HG03045 (cell line): Measurements from ENCODE around the gene JAKMIP2.
"Not testable (repeated sequence)": the region's sequence is repeated elsewhere in the genome, so short reads cannot be mapped to it uniquely, and the experiment has no call there.

Experiments used
- ATAC-seq: cut with Tn5 transposase; IDR thresholded peaks from one replicate; pipeline ENCODE4 v1.9.1; 2021; ENCODE audit warnings: mild to moderate bottlenecking, moderate library complexity; ENCODE audit not compliant: unreplicated experiment

Gene JAKMIP2

DNA sequence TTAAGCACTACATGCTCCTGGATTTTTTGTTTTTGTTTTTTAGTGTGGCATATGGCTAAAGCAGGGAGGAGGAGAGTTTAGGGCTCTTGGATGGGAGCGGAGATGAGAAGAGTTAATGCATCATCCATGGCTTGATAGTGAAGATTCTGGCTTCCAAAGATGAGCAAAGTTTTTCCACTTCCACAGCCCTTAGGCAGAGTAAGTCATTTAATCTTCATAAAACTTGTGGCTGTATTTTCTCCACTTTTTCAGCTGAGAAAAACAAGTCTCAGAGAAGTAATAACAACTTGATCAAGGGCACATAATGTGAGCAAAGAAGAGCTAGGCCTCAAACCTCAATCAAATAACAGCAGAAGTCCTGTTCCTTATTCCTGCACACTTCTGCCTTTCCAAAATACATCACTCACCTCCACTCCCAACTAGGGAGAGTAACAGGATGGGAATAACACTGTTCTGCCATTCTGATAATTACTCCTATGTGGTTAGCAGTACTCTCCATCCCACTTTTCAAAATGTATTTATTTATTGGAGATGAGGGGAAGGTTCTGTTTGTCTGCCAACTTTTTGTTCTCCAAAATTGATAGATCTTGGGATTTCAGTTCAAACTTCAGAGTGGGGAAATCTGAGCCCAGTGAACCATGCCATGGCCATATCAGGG lies 218.9 kb downstream of the JAKMIP2 start:
- ATAC-seq = no peak

DNA sequence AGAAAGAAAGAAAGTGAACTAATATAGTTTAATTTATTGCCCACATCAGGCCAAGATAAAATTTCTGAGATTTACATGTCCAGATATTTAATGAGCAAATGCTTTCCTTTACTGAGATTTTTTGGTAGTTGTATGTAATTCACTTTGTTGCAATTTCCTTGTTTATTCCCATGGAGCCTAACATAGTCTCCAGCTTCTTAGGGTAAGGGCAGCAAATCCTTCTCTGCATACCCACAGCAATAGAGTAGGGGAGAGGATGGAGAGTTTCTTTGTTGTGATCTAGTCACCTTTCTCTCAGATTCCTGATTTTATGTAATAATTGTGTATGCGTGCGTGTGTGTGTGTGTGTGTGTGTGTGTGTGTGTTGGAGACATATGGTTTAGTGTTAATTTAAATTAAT lies 221.1 kb downstream of the JAKMIP2 start:
- ATAC-seq = no peak

DNA sequence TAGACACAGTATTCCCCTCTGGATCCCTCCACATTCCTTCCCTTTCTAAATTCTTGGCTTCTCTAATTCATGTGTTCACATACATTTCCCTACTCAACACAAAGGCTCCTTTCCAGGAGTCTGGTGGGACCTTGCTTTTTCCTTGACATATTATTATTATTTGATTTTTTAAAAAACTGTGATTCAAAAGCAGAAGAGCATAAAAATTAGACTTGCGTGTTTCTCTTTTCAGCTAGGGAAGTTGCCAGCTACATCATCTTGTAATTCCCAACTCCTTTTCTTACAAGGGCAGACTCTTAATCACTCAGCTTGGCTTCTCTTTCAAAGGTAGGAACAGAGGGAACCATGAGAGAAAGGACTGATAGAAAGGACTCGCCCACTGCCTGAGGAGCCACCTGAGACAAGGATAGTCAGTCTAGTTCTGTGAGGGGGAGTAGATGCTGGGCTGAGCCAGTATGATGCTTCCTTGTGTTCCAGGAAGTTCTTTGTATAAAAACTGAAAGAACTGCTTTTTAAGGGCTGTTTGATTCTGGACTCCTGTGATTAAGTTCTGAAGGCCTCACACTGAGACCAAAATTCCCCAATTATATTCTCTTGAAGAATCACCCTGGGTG lies 221.7 kb downstream of the JAKMIP2 start:
- no peak for ATAC-seq

DNA sequence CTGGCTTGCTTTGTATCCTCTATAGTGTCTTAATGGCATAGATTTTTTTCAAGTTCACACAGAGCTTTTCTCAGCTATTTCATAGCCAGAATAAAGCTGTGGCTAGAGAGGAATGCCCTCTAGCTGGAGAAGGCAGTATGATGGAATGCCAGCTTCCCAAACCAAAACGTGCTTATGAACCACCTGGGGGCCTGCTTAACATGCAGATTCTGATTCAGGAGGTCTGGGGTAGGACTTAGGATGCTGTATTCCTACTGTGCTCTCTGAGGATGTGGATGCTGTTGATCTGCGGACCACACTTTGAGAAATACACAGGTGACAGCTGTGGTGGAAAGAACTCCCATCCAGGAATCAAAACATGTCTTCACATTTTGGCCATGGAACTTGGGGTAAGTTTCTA lies 222.8 kb downstream of the JAKMIP2 start:
- ATAC-seq = no peak

DNA sequence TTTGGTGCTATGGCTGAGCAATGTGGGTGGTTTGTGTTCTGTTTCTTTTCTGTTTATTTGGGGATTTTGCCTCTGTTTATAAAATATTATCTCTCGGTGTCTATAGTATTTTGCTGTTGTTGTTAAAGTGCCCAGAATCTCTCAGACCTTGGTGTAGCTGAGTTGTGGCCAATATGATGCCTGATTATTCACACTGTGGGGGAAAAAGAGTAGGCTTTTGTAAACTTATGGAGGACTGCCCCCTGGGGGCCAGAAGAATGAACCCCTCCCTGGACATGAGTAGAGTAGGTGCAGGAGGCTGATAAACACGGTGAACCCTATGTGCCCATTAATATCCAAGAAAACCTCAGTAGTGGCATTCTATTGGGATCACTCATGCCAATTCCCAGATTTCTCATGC lies 223.7 kb downstream of the JAKMIP2 start:
- ATAC-seq = no peak

DNA sequence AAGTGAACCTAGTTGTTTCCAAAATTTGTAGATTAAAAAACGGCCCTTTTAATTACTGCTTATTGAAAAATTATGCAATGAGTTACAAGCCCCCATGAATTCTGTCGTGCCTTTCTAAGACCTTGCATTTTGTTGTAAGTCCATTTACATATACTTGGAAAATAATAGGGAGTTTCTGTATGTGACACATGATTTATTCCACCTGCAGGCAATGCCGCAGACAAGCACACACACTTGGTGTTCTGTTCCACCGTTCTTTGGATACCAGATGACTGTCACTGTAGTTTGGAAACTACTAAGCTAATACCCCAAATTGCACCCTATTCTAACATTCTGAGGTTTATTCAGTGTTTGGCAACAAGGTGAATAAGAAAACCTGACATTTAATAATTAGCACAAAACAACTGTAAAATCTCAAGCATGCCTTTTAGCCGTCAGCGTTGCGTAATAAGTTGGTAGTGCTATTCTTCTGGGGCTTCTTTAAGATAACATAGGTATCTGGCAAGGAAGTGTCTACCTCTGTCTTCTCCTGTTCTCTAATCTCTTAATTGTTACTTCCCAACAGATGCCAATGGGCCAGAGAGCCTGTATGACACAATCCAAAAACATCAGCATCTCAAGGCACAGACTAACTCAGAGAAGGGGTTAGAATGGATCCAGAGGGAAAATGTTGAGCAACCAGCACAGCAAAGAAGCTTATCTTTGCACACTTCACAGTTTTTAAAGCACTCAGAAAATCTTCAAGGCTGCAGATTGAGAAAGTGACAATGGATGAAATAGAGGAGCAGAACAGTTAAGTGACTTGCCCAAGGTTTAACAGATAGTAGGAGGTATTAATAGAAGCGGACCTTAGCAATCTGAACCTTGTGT lies 224.4 kb downstream of the JAKMIP2 start:
- no peak for ATAC-seq

DNA sequence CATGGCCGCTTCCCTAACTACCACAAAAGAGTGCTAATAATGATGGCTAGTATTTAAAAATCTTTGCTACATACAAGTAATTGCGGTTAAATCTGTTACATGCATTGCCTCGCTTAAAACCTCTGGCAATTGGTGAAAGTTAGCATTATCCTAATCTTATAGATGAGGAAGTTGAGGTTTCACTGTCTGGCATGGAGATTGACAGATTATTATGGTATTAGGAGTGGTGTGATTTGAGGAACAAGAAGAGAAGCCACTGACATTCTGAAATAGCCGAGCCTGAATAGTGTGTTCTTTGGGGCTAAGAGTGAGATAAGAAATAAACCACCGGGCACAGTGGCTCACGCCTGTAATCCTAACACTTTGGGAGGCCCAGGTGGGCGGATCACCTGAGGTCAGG lies 227.4 kb downstream of the JAKMIP2 start:
- ATAC-seq = no peak

DNA sequence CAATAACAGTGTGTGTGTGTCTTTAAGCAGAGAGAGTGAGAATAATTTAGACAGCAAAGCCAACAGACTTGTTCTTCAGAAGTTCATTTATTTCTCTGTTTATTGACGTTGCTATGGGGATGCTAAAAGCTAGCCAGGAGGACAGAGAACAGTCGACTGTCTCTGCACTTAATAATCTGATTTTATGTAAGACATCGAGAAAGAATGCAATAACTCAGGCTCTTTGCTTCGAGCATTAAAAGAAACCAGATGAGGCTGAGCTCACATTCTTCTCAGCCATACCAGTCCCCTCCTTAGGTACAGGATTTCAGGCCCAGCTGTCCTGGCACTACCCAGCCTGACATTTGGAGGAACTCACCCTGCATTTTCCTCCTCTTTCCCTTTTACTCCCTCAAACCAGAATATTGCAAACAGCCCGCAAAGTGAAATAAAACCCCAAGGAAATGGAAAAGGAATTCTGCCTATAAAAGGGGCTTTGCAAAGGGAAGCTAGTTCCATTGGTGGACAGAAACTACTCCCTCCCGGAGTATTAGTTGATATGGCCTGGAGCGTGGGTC lies 228.2 kb downstream of the JAKMIP2 start:
- ATAC-seq = no peak

DNA sequence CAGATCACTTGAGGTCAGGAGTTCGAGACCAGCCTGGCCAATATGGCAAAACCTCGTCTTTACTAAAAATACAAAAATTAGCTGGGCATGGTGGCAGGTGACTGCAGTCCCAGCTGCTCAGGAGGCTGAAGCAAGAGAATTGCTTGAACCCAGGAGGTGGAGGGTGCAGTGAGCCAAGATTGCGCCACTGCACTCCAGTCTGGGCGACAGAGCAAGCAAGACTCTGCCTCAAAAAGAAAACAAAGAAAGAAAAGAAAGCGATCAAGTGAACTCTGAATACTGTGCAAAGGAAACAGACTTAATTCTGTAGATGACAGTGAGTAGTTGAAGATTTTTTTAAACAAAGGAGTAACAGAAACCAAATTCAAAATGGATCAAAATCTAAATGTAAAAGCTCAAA lies 228.7 kb downstream of the JAKMIP2 start:
- not testable (repeated sequence) for ATAC-seq

DNA sequence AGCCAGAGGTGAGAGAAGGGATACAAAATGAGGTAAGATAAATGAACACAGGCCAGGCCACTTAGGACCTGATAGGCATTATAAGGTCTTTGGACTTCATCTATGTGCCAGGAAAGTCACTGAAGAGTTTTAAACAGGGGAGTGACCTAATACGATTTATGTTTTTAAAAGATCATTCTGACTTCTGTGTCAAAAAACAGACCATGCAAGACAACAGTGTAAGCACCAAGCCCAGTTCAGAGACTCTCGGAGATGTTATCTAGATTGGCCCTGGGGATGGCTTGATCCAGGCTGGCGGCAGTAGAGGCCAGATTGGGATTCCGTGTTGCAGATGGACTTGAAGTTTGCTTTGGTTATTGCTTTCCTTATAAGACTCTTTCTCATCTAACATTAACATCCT lies 229.6 kb downstream of the JAKMIP2 start:
- ATAC-seq = no peak

DNA sequence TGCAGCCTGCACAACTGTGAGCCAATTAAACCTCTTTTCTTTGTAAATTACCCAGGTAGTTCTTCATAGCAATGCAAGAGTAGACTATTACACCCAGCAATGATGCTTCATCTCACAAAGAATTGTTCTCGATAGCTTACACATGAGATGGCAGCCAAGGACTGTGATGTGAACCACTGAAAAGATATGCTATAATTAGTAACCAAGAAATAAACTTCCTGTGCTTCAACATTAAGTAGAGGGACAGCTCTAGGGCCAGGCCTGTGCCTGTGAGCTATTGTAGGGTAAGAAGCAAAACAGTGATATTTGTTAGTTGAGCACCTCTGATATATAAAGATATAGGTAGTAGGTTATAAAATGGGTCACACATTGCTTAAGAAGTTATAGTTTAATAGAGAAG lies 230.9 kb downstream of the JAKMIP2 start:
- no peak for ATAC-seq

DNA sequence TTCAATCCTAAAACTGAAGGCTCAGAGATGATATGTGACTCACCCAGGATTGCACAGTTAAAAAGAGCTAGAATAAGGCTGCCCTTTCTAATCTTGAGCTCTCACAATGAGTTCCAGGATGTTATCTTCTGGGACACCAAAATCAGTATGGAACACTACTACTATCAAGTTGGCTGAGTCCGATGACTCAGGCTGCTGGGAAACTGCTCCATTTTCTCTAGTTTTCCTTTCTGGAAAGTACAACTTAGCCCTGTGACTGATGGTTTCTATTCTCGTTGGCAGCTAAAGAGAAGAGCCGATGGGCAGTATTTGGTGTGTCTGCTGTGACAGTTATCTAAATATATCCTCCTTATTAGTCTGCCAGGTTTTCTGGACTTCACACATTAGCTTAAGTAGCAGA lies 234.8 kb downstream of the JAKMIP2 start:
- no peak for ATAC-seq

DNA sequence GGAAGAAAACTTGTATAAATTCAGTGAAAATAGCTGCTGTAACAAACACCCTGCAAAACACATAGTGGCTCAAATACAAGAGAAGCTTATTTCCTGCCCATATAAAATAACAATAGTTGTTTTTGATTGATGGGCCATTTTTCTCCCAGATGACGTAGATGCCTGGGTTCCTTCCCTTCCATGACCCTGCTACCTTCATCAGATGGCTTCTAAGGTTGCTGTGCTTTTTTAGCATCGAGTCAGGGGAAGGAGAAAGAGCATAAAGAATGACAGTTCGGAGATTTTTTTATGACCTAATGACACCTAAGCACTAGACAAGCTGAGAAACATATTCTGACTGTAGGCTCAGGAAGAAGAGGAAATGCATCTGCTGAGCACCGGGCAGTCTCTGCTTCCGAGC lies 238.0 kb downstream of the JAKMIP2 start:
- no peak for ATAC-seq

DNA sequence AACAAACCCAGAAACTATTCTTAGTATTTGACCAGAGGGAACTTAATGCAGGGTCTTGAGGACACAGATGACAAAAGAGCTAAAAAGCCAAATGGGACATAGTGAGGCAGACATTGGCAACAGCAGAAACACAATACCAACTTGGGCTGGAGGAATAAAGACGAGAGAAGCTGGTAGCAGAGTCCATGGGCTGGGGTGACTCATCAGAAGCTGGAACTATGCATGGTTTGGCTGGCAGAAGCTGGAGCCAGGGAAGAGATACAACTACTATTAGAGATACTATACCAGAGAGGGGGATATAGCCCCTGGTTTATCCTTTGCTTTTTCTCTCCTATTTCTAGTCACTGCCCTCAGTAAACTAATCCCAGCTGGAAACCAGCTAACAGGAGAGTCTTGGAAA lies 243.5 kb downstream of the JAKMIP2 start:
- no peak for ATAC-seq

DNA sequence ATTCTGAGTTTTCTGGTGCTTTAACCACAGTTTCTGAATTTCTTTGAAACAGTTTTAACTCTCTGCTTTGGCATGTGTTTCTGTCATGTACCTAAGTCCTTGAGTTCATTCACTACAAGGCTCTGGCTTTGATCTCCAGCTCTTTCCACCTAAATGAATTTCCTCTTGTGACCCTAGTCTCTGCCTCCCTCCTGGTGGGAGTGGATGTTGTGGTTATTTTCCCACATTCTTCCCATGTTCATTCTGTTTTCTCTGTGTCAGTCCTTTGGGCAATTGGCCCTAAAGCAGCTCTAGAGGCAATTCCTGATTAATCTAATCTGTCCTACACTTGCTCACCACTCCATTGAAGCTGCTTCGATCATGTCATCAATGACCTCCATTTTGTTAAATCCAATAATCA lies 244.3 kb downstream of the JAKMIP2 start:
- no peak for ATAC-seq
